ENCODE data around the gene B4GALT6. TPM values are rescaled to one million over a fixed set of nuclear protein-coding genes. Genes with fewer than 3 reads are reported as not detected.

The B4GALT6 gene
- total and polyA plus RNA-seq, 2 experiments from 2014 or later, result 3.2 to 14.1 TPM

GRCh38 chr18:31631526-31631925 lies 52.9 kb downstream of the B4GALT6 start:
- Histone ChIP-seq H4K20me1 (ENCODE audit: insufficient read depth, poor library complexity, severe bottlenecking) (no peaks in the 10 kb centered on the region), H3K79me2 (no peaks in the 10 kb centered on the region), H3K4me2 (no peak overlapping the region), H3K4me3 (no peak overlapping the region), H3K4me1 (ENCODE audit: insufficient read depth) (no peaks in the 10 kb centered on the region), H3K27ac (no peak overlapping the region), H3K9me2 (replicated peaks; ENCODE audit: insufficient read depth) (no peaks in the 10 kb centered on the region), H3K9me3 (ENCODE audit: low read depth) (no peaks in the 10 kb centered on the region), H2AFZ (no peak overlapping the region), H3K27me3 (no peaks in the 10 kb centered on the region), H3K36me3 (replicated peaks; ENCODE audit: insufficient read depth, low read depth) (no peaks in the 10 kb centered on the region)
- WGBS (ENCODE audit: low lambda C conversion rate, missing lambda C conversion rate), result 100% methylated on average over 1 of the region's 1 CpG
- no peak for DNase-seq (ENCODE audit: low spot score)
- TF ChIP-seq CTCF (IDR thresholded peaks at IDR 0.05; ENCODE audit: poor library complexity) (no peak), EZH2 (IDR thresholded peaks at IDR 0.05; ENCODE audit: borderline replicate concordance) (no peak), EZH2phosphoT487 (IDR thresholded peaks at IDR 0.05; ENCODE audit: low read depth, severe bottlenecking, unreplicated experiment) (no peak)

DNA sequence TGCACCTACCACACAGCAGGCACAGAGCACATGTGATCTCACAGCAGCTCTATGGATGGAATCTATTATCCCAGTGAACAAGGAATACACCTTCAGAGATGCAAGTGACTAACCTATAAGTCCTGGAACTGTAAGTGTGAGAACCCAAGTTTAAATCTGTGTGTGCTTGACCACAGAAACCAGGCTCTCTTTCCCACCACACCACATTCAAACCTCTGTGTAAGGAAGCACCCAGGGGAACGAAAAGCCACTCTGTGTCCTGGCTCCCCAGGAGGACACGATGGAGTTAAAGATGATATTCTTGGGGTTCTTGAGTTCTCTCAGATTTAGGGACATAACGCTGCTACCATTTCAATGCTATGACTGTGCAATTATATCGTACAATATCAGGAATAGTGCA lies 53.8 kb downstream of the B4GALT6 start:
- Histone ChIP-seq H3K27me3 (no peaks in the 10 kb centered on the region), H4K20me1 (ENCODE audit: insufficient read depth, poor library complexity, severe bottlenecking) (no peaks in the 10 kb centered on the region), H3K79me2 (no peaks in the 10 kb centered on the region), H3K36me3 (replicated peaks; ENCODE audit: insufficient read depth, low read depth) (no peaks in the 10 kb centered on the region), H3K4me1 (ENCODE audit: insufficient read depth) (no peaks in the 10 kb centered on the region), H3K4me3 (no peak overlapping the region), H3K9me2 (replicated peaks; ENCODE audit: insufficient read depth) (no peaks in the 10 kb centered on the region), H3K27ac (no peak overlapping the region), H3K9me3 (ENCODE audit: low read depth) (no peaks in the 10 kb centered on the region), H2AFZ (no peak overlapping the region), H3K4me2 (no peak overlapping the region)
- no peak for DNase-seq (ENCODE audit: low spot score)
- TF ChIP-seq CTCF (IDR thresholded peaks at IDR 0.05; ENCODE audit: poor library complexity), result no peak
- TF ChIP-seq EZH2 (IDR thresholded peaks at IDR 0.05; ENCODE audit: borderline replicate concordance), result no peak
- TF ChIP-seq EZH2phosphoT487 (IDR thresholded peaks at IDR 0.05; ENCODE audit: low read depth, severe bottlenecking, unreplicated experiment), result no peak
- 96% methylated on average over 4 of the region's 4 CpGs for WGBS (ENCODE audit: low lambda C conversion rate, missing lambda C conversion rate)

GRCh38 chr18:31626409-31626808 lies 58.0 kb downstream of the B4GALT6 start:
- TF ChIP-seq CTCF (IDR thresholded peaks at IDR 0.05; ENCODE audit: poor library complexity), result no peak
- Histone ChIP-seq H3K9me3 (ENCODE audit: low read depth) (no peaks in the 10 kb centered on the region), H3K4me2 (no peak overlapping the region), H3K4me1 (ENCODE audit: insufficient read depth) (no peaks in the 10 kb centered on the region), H3K27ac (no peak overlapping the region), H3K79me2 (no peaks in the 10 kb centered on the region), H2AFZ (no peak overlapping the region), H3K27me3 (no peaks in the 10 kb centered on the region), H3K4me3 (no peak overlapping the region), H3K36me3 (replicated peaks; ENCODE audit: insufficient read depth, low read depth) (no peaks in the 10 kb centered on the region), H4K20me1 (ENCODE audit: insufficient read depth, poor library complexity, severe bottlenecking) (no peaks in the 10 kb centered on the region), H3K9me2 (replicated peaks; ENCODE audit: insufficient read depth) (no peaks in the 10 kb centered on the region)
- DNase-seq (ENCODE audit: low spot score), result no peak
- WGBS (ENCODE audit: low lambda C conversion rate, missing lambda C conversion rate), result over 99% methylated on average over 6 of the region's 6 CpGs

Measured in hepatocyte (in vitro differentiated cells).